ENCODE results near the gene MEIOB.
A peak's percentile ranks its signal among the peaks of the same experiment; 100 is the strongest.
"Not testable (repeated sequence)": the region's sequence is repeated elsewhere in the genome, so short reads cannot be mapped to it uniquely, and the experiment has no call there.

Gene MEIOB

DNA sequence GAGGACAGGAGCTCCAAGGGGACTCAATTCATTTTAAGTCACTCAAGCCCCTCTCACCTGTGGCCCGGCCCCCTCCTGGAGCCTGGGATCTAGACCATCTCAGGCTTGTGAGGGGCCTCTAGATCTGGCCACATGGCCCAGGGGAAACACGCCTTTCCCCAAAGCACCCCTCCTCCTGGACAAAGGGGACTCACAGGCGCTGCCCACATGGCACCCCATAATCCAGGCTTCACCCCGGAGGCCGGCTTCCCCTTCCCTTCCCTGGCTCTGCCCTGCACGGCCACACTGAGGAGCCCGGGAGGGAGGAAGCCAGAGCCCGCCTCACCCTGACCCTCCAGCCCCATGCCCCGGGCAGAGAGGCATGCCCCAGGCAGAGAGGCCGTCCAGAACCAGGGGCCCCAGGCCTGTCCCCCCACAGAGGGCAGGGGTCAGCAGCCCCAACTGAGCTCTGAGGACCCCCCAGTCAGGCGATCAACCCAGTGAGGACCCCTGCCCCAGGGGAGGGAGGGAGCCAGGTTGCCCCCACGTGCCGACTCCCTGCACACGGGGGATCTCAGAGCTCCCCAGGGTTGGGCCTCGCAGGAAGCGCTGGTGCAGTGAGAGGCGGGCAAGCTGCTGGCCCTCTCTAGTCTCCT is 35.4 kb upstream of the MEIOB start:
- DNase-seq (ENCODE audit: insufficient read length, low spot score): no peak
- TF ChIP-seq TAF1 (IDR thresholded peaks at IDR 0.05; ENCODE audit: low read depth, low read length): no peak
- TF ChIP-seq PAX5 (IDR thresholded peaks at IDR 0.05; ENCODE audit: insufficient read depth, low read length, severe bottlenecking): no peak
- no peak for TF ChIP-seq SPI1 (IDR thresholded peaks at IDR 0.05; ENCODE audit: low read depth, low read length)
- no peak for TF ChIP-seq POLR2AphosphoS5 (IDR thresholded peaks at IDR 0.05; ENCODE audit: low read depth, low read length)
- no peak for TF ChIP-seq POU2F2 (IDR thresholded peaks at IDR 0.05; ENCODE audit: low read depth, low read length)
- TF ChIP-seq POLR2A (IDR thresholded peaks at IDR 0.05; ENCODE audit: low read depth, low read length): no peak
- no peak for FAIRE-seq

DNA sequence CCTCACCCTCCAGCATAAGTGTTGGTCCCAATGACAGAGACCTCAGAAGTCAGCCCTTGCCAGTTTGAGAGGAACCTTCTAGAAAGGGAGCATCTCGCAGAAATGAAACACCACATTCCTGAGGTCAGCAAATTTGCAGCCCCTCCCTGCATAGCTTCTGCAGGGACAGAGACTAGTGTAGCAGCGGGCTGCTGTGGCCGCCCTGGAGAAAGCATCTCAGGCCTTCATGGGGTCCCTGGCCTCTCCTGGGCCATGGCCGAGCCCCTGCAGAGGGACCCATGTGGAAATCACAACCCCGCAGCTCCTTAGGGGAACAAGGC is 34.8 kb upstream of the MEIOB start:
- no peak for TF ChIP-seq SPI1 (IDR thresholded peaks at IDR 0.05; ENCODE audit: low read depth, low read length)
- TF ChIP-seq POLR2AphosphoS5 (IDR thresholded peaks at IDR 0.05; ENCODE audit: low read depth, low read length): no peak
- no peak for TF ChIP-seq PAX5 (IDR thresholded peaks at IDR 0.05; ENCODE audit: insufficient read depth, low read length, severe bottlenecking)
- no peak for TF ChIP-seq POLR2A (IDR thresholded peaks at IDR 0.05; ENCODE audit: low read depth, low read length)
- TF ChIP-seq TAF1 (IDR thresholded peaks at IDR 0.05; ENCODE audit: low read depth, low read length): no peak
- no peak for TF ChIP-seq POU2F2 (IDR thresholded peaks at IDR 0.05; ENCODE audit: low read depth, low read length)
- DNase-seq (ENCODE audit: insufficient read length, low spot score) (no peak), FAIRE-seq (no peak)

DNA sequence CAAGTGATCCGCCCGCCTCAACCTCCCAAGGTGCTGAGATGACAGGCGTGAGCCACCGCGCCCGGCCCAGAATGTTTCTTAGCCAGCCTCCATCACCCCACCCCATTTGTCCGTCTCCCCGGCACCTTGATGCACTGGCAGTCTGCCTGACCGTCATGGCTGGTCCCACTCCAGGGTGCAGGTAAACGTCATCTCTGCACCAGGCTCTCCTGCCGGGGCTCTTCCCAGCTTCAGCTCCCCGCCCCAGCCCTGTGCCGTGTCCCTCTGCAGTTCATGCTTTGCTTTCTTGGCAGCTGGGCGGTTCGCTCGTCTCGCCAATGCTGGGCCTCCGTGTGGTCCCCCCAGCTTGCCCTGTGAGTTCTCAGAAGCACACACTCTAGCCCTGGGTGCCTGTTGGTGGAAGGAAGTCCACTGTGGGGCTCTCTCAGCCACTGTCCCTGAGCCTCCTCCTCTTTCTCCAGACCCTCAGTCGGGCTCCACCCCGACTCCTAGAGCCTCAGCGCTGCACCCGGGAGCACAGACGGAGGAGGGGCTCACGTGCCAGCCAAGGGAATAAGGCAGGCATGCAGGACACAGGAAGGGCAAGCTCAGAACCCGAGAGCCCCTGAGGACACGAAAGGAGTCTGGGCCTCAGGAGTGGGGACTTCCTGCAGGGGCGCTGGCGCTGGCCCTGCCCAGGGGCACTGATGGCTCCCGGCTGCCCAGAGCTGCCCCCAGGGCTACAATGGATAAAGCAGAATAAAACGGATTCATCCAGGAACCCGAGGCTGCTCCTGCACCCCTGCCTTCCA is 34.3 kb upstream of the MEIOB start:
- no peak for FAIRE-seq
- TF ChIP-seq POLR2A (IDR thresholded peaks at IDR 0.05; ENCODE audit: low read depth, low read length) (no peak), SPI1 (IDR thresholded peaks at IDR 0.05; ENCODE audit: low read depth, low read length) (no peak), POLR2AphosphoS5 (IDR thresholded peaks at IDR 0.05; ENCODE audit: low read depth, low read length) (no peak), POU2F2 (IDR thresholded peaks at IDR 0.05; ENCODE audit: low read depth, low read length) (no peak), TAF1 (IDR thresholded peaks at IDR 0.05; ENCODE audit: low read depth, low read length) (no peak), PAX5 (IDR thresholded peaks at IDR 0.05; ENCODE audit: insufficient read depth, low read length, severe bottlenecking) (no peak)
- no peak for DNase-seq (ENCODE audit: insufficient read length, low spot score)

DNA sequence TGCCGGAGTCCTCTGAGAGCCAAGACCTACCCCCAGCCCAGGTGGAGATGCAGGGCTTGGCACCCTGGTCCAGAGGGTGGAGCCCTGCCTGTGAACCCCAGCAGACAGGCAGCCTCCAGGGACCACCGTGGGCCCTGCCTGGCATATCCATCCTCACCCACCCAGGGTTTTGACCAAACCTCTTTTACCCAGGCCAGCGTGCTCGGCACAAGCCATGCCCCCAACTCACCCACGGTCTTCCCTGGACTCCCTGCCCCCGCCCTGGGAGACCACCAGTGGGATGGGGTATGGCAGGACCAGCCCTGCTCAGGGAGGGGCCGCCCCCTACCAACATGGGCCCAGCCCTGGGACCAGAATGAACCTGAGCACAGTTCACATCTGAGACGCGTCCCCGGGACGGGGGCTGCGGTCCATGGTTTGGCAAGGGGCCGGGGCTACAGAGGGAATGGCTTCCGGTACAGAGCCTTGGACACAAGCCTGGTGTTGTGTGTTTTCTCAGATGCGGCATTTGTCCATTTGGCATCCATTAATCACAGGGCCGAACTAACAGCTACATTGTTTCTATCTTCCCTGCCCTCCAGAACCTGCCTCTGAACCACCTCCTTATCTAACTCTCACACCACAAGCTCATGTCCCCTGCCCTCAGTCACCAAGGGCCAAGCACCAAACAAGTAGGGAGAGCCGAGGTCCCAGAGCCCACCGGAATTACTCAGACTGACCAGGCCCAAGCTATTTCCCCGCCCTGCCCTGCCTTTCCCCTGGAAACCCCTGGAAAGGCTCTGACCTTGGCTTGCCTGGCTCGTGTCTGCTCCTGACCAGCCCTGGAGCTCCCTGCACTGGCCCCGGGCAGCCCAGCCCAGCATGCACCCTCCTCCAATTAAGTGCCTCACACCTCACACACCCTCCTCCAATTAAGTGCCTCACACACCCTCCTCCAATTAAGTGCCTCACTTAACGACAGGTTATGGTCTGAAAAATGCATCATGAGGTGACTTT is 32.2 kb upstream of the MEIOB start:
- DNase-seq (ENCODE audit: insufficient read length, low spot score): no peak
- no peak for FAIRE-seq
- TF ChIP-seq TAF1 (IDR thresholded peaks at IDR 0.05; ENCODE audit: low read depth, low read length) (no peak), SPI1 (IDR thresholded peaks at IDR 0.05; ENCODE audit: low read depth, low read length) (no peak), PAX5 (IDR thresholded peaks at IDR 0.05; ENCODE audit: insufficient read depth, low read length, severe bottlenecking) (no peak), POU2F2 (IDR thresholded peaks at IDR 0.05; ENCODE audit: low read depth, low read length) (no peak), POLR2A (IDR thresholded peaks at IDR 0.05; ENCODE audit: low read depth, low read length) (no peak), POLR2AphosphoS5 (IDR thresholded peaks at IDR 0.05; ENCODE audit: low read depth, low read length) (no peak)

DNA sequence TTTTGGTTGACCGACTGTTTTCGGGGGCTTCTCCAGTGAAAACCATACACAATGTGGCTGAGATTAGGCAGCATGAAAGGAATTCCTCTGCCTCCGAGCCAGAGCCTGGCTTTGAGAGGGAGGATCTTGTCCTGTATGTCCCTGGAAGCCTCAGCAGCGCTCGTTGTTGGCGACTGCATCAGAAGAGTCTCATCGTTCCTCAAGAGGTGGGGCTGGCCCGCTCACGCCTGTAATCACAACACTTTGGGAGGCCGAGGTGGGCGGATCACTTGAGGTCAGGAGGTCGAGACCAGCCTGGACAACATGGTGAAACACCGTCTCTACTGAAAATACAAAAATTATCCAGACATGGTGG is 31.2 kb upstream of the MEIOB start:
- no peak for FAIRE-seq
- DNase-seq (ENCODE audit: insufficient read length, low spot score): no peak
- TF ChIP-seq TAF1 (IDR thresholded peaks at IDR 0.05; ENCODE audit: low read depth, low read length) (no peak), POLR2A (IDR thresholded peaks at IDR 0.05; ENCODE audit: low read depth, low read length) (no peak), SPI1 (IDR thresholded peaks at IDR 0.05; ENCODE audit: low read depth, low read length) (no peak), POU2F2 (IDR thresholded peaks at IDR 0.05; ENCODE audit: low read depth, low read length) (no peak), POLR2AphosphoS5 (IDR thresholded peaks at IDR 0.05; ENCODE audit: low read depth, low read length) (no peak), PAX5 (IDR thresholded peaks at IDR 0.05; ENCODE audit: insufficient read depth, low read length, severe bottlenecking) (no peak)

DNA sequence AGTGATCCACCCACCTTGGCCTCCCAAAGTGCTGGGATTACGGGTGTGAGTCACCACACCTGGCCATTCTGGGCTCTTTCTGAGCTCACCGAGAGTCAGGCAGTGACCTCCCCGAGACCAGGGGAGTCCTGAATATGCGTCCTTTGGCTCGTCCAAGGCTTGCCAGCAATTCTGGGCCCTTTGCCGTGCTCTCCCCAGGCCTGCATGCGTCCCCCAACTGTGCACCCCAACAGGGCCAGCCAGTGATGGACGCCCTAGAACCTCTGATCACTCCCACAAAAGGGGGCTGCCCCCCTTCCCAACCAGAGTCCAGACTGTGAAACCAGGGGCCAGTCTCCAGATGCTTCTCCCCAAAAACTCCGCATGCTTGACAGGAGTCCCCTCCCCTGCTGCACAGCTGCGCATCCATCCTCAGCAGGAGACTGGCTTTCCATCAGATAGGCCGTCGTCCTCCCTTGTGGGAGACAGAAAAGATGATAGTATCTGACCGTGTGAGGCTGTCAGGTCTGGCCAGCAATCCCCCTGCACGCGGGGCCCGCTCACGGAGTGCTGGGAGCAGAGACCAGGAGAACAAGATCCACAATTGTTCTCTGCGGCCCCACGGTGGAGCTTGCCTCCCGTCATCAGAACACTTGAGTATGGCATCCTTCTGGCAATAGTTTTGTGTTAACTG is 30.7 kb upstream of the MEIOB start:
- TF ChIP-seq POLR2AphosphoS5 (IDR thresholded peaks at IDR 0.05; ENCODE audit: low read depth, low read length): no peak
- TF ChIP-seq POLR2A (IDR thresholded peaks at IDR 0.05; ENCODE audit: low read depth, low read length): no peak
- TF ChIP-seq TAF1 (IDR thresholded peaks at IDR 0.05; ENCODE audit: low read depth, low read length): no peak
- no peak for TF ChIP-seq POU2F2 (IDR thresholded peaks at IDR 0.05; ENCODE audit: low read depth, low read length)
- no peak for TF ChIP-seq SPI1 (IDR thresholded peaks at IDR 0.05; ENCODE audit: low read depth, low read length)
- TF ChIP-seq PAX5 (IDR thresholded peaks at IDR 0.05; ENCODE audit: insufficient read depth, low read length, severe bottlenecking): no peak
- no peak for DNase-seq (ENCODE audit: insufficient read length, low spot score)
- FAIRE-seq: no peak

DNA sequence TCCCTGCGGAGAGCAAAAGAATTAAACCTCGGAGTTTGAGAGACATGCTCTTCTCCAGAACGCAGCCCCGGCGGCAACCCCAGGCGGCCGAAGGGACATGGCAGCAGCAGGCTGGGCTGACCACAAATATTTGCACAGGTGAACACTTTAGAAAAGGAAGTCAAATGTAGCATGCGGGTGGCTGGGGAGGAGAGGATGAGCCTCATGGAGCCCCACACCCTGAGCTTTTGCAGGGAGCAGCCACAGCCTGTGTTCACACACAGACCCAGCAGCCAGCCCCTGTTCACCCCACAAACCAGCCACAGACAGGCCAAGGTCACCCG is 28.4 kb upstream of the MEIOB start:
- FAIRE-seq (no peak), DNase-seq (ENCODE audit: insufficient read length, low spot score) (no peak)
- TF ChIP-seq TAF1 (IDR thresholded peaks at IDR 0.05; ENCODE audit: low read depth, low read length) (no peak), PAX5 (IDR thresholded peaks at IDR 0.05; ENCODE audit: insufficient read depth, low read length, severe bottlenecking) (no peak), POLR2AphosphoS5 (IDR thresholded peaks at IDR 0.05; ENCODE audit: low read depth, low read length) (no peak), POU2F2 (IDR thresholded peaks at IDR 0.05; ENCODE audit: low read depth, low read length) (no peak), POLR2A (IDR thresholded peaks at IDR 0.05; ENCODE audit: low read depth, low read length) (no peak), SPI1 (IDR thresholded peaks at IDR 0.05; ENCODE audit: low read depth, low read length) (no peak)

GRCh38 chr16:1899641-1900451 is 27.9 kb upstream of the MEIOB start:
- FAIRE-seq: peak; percentile 28
- TF ChIP-seq TAF1 (IDR thresholded peaks at IDR 0.05; ENCODE audit: low read depth, low read length): no peak
- no peak for TF ChIP-seq POLR2AphosphoS5 (IDR thresholded peaks at IDR 0.05; ENCODE audit: low read depth, low read length)
- no peak for TF ChIP-seq SPI1 (IDR thresholded peaks at IDR 0.05; ENCODE audit: low read depth, low read length)
- no peak for TF ChIP-seq POU2F2 (IDR thresholded peaks at IDR 0.05; ENCODE audit: low read depth, low read length)
- TF ChIP-seq PAX5 (IDR thresholded peaks at IDR 0.05; ENCODE audit: insufficient read depth, low read length, severe bottlenecking): no peak
- DNase-seq (ENCODE audit: insufficient read length, low spot score): no peak

DNA sequence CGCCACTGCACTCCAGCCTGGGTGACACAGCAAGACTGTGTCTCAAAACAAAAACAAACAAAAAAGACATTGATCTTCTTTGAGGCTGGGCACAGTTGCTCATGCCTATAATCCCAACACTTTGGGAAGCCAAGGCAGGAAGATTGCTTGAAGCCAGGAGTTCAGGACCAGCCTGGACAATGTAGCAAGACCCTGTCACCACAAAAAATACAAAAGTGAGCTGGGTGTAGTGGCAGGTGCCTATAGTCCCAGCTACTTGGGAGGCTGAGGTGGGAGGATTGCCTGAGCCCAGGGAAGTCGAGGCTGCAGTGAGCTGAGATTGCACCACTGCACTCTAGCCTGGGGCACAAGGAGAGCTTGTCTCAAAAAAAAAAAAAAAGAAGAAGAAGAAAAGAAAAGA is 25.7 kb upstream of the MEIOB start:
- not testable (repeated sequence) for FAIRE-seq; DNase-seq (ENCODE audit: insufficient read length, low spot score)
